HG02571 (cell line): Measurements from ENCODE around the gene MRPS9.

Experiments used
- ATAC-seq: cut with Tn5 transposase; IDR thresholded peaks from one replicate; pipeline ENCODE4 v1.9.1; 2021; ENCODE audit warnings: mild to moderate bottlenecking, moderate library complexity; ENCODE audit not compliant: unreplicated experiment

The MRPS9 gene

GRCh38 chr2:105037572-105038382 is at the start of gene MRPS9:
Gene MRPS9, plus strand, starts transcription at chr2:105038069. Its CDS starts 24 bp downstream, at chr2:105038093.
- ATAC-seq, result peak; percentile 100

GRCh38 chr2:105005181-105005951 is 32.5 kb upstream of the MRPS9 start:
- no peak for ATAC-seq

- ATAC-seq, result no peak
Observed at GRCh38 chr2:105007367-105007766, 30.5 kb upstream of the MRPS9 start.

- no peak for ATAC-seq
Observed at GRCh38 chr2:105032476-105032875, 5.4 kb upstream of the MRPS9 start.

- no peak for ATAC-seq
Observed at GRCh38 chr2:105034170-105034569, 3.7 kb upstream of the MRPS9 start.

- ATAC-seq, result no peak
Observed at GRCh38 chr2:105038383-105039061, 653 bp downstream of the MRPS9 start.

GRCh38 chr2:105039559-105039958 is 1.7 kb downstream of the MRPS9 start:
- ATAC-seq, result no peak

- ATAC-seq, result no peak
Observed at GRCh38 chr2:105042189-105042588, 4.3 kb downstream of the MRPS9 start.

GRCh38 chr2:105052773-105053172 is 14.9 kb downstream of the MRPS9 start:
- no peak for ATAC-seq

GRCh38 chr2:105055613-105056012 is 17.7 kb downstream of the MRPS9 start:
- no peak for ATAC-seq

GRCh38 chr2:105056245-105056644 is 18.4 kb downstream of the MRPS9 start:
- no peak for ATAC-seq

- ATAC-seq, result no peak
Observed at GRCh38 chr2:105057005-105057404, 19.1 kb downstream of the MRPS9 start.

GRCh38 chr2:105061560-105061959 is 23.7 kb downstream of the MRPS9 start:
- no peak for ATAC-seq

- no peak for ATAC-seq
Observed at GRCh38 chr2:105062158-105062557, 24.3 kb downstream of the MRPS9 start.

- ATAC-seq, result no peak
Observed at GRCh38 chr2:105068387-105068786, 30.5 kb downstream of the MRPS9 start.

- ATAC-seq, result no peak
Observed at GRCh38 chr2:105068875-105069274, 31.0 kb downstream of the MRPS9 start.

- ATAC-seq, result no peak
Observed at GRCh38 chr2:105070010-105070865, 32.4 kb downstream of the MRPS9 start.

- no peak for ATAC-seq
Observed at GRCh38 chr2:105071379-105071778, 33.5 kb downstream of the MRPS9 start.

- peak; percentile 66 for ATAC-seq
Observed at GRCh38 chr2:105072039-105072438, 34.2 kb downstream of the MRPS9 start.

GRCh38 chr2:105073591-105073990 is 35.7 kb downstream of the MRPS9 start:
- no peak for ATAC-seq

GRCh38 chr2:105076121-105076520 is 38.3 kb downstream of the MRPS9 start:
- no peak for ATAC-seq
